BLaER1 (cell line): Measurements from ENCODE around the gene KBTBD13.
A peak's percentile ranks its signal among the peaks of the same experiment; 100 is the strongest.
"Not testable (repeated sequence)": the region's sequence is repeated elsewhere in the genome, so short reads cannot be mapped to it uniquely, and the experiment has no call there.

Experiments used
- H3K27ac ChIP-seq: shearing (Covaris generic); formaldehyde crosslinking; 2 replicates; pipeline ENCODE4 v1.8.1; 2022
- H3K27me3 ChIP-seq: shearing (Covaris generic); formaldehyde crosslinking; 2 replicates; pipeline ENCODE4 v1.8.1; 2022
- H3K36me3 ChIP-seq: shearing (Covaris generic); formaldehyde crosslinking; 2 replicates; pipeline ENCODE4 v1.8.1; 2022
- H3K4me1 ChIP-seq: shearing (Covaris generic); formaldehyde crosslinking; 2 replicates; pipeline ENCODE4 v1.8.1; 2022
- H3K4me2 ChIP-seq: shearing (Covaris generic); formaldehyde crosslinking; 2 replicates; pipeline ENCODE4 v1.8.1; 2022
- H3K4me3 ChIP-seq: shearing (Covaris generic); formaldehyde crosslinking; 2 replicates; pipeline ENCODE4 v1.8.1; 2022
- H3K9ac ChIP-seq: shearing (Covaris generic); formaldehyde crosslinking; 2 replicates; pipeline ENCODE4 v1.8.1; 2022
- H3K9me3 ChIP-seq: shearing (Covaris generic); formaldehyde crosslinking; 2 replicates; pipeline ENCODE4 v1.8.1; 2022
- H4K20me1 ChIP-seq: shearing (Covaris generic); formaldehyde crosslinking; 2 replicates; pipeline ENCODE4 v1.8.1; 2022
- Cebpa-rat ChIP-seq: shearing (Covaris generic); IDR thresholded peaks from 2 replicates; pipeline ENCODE4 v1.8.1; 2022

Gene KBTBD13

DNA sequence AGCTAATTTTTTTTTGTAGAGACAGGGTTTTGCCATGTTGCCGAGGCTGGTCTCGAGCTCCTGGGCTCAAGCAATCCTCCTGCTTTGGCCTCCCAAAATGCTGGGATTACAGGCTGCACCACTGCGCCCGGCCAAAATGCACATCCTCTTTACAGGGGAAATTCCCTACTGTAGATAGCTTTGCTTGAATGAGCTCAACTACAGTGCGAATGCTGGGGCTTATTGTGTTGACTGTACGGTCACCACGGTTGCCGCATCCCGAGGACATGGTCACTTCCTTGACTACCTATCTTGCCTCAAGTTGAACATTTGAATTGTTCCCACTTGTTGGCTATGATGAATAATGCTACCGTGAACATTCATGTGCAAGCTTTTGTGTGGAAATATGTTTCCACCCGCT is 41.8 kb upstream of the KBTBD13 start:
- H3K27me3 ChIP-seq = no peaks in the 10 kb centered on the region
- H3K4me1 ChIP-seq = peaks cover 19% of the 10 kb centered on the region
- no peaks in the 10 kb centered on the region for H4K20me1 ChIP-seq
- no peak overlapping the region for H3K4me2 ChIP-seq
- H3K27ac ChIP-seq = no peak overlapping the region
- no peaks in the 10 kb centered on the region for H3K9me3 ChIP-seq
- H3K4me3 ChIP-seq = no peak overlapping the region
- no peak for TF ChIP-seq Cebpa-rat
- H3K36me3 ChIP-seq = no peaks in the 10 kb centered on the region
- H3K9ac ChIP-seq = no peak overlapping the region

DNA sequence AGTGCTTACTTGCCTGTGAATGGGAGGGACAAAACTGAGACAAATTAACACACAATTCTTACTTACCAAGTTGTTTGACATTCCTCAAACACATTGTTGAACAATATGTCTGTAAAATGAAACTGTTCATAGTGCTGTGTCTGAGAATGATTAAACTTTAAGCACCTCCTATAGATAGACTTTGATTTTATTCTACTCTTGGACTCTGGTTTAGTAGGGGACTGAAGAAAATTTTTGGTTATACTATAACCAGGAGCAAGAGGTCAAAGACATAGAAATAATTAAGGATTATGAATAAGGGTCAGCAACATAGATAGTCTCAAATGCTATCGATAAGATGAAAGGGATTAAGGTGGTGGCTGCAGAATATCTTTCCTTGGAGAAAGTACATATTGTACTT is 39.2 kb upstream of the KBTBD13 start:
- TF ChIP-seq Cebpa-rat = no peak
- no peaks in the 10 kb centered on the region for H4K20me1 ChIP-seq

GRCh38 chr15:65038428-65038827 is 38.1 kb upstream of the KBTBD13 start:
- Histone ChIP-seq H3K9ac (no peak overlapping the region), H4K20me1 (no peaks in the 10 kb centered on the region), H3K9me3 (no peaks in the 10 kb centered on the region), H3K4me2 (no peak overlapping the region), H3K27ac (no peak overlapping the region), H3K36me3 (no peaks in the 10 kb centered on the region), H3K27me3 (no peaks in the 10 kb centered on the region), H3K4me3 (no peak overlapping the region), H3K4me1 (peaks cover 12% of the 10 kb centered on the region)
- TF ChIP-seq Cebpa-rat = no peak

More for the DNA sequence above, 39.2 kb upstream of the KBTBD13 start:
- H3K27me3 ChIP-seq = no peaks in the 10 kb centered on the region
- no peak overlapping the region for H3K4me3 ChIP-seq
- H3K9ac ChIP-seq = no peak overlapping the region
- peaks cover 20% of the 10 kb centered on the region for H3K4me1 ChIP-seq
- no peaks in the 10 kb centered on the region for H3K9me3 ChIP-seq
- no peaks in the 10 kb centered on the region for H3K36me3 ChIP-seq
- no peak overlapping the region for H3K27ac ChIP-seq
- no peak overlapping the region for H3K4me2 ChIP-seq

DNA sequence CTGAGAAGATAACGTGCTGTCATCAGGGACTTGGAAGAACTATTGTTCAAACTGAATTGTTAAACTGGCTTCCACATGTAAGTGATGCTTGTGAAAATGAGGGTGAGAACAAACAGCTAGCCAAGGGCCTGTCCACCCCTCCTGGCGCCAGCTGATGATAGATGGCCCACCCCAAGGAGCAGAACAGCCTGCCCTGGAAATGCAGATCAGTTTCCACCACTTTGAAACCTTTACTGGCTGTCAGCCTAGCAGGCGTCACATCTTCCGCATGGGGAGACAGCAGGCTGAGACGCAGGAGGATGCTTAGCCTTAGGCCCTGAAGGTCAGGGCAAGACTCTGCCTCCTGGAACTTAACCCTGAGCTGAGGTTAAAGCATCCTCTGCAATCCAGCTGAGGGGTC is 37.7 kb upstream of the KBTBD13 start:
- H4K20me1 ChIP-seq = no peaks in the 10 kb centered on the region

GRCh38 chr15:65040461-65040860 is 36.1 kb upstream of the KBTBD13 start:
- peaks cover 7% of the 10 kb centered on the region for H3K4me1 ChIP-seq

More for the DNA sequence above, 37.7 kb upstream of the KBTBD13 start:
- Histone ChIP-seq H3K27me3 (no peaks in the 10 kb centered on the region), H3K4me3 (no peak overlapping the region), H3K4me2 (no peak overlapping the region), H3K4me1 (peaks cover 8% of the 10 kb centered on the region), H3K27ac (no peak overlapping the region), H3K9ac (no peak overlapping the region), H3K36me3 (no peaks in the 10 kb centered on the region), H3K9me3 (no peaks in the 10 kb centered on the region)
- TF ChIP-seq Cebpa-rat = no peak

DNA sequence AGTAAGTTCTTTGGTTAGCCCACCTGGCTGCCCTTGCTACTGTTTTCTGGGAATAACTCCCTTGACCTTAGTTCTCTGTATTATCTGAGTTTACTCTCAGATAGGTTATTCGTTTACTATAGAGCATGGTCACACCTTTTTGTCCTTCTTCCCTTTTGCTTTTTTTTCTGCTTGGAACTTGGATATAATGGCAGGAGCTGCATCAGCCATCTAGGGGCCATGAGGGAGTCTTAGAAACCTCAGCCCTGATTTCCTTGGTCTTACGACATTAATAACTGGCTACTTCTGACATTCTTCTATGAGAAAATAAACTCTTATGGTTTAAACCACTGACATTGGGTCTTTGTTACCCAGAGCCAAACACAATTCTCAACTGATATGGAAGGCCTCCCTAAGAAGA is 34.8 kb upstream of the KBTBD13 start:
- H3K36me3 ChIP-seq = no peaks in the 10 kb centered on the region
- H3K4me2 ChIP-seq = 0 out of 2 replicates have a peak overlapping the region, but pooled peaks have one; percentile 15
- TF ChIP-seq Cebpa-rat = no peak
- H3K4me3 ChIP-seq = no peak overlapping the region
- H3K27me3 ChIP-seq = no peaks in the 10 kb centered on the region
- H4K20me1 ChIP-seq = no peaks in the 10 kb centered on the region
- H3K27ac ChIP-seq = no peak overlapping the region
- H3K9ac ChIP-seq = no peak overlapping the region
- H3K4me1 ChIP-seq = peaks cover 7% of the 10 kb centered on the region
- H3K9me3 ChIP-seq = no peaks in the 10 kb centered on the region

More at GRCh38 chr15:65040461-65040860, 36.1 kb upstream of the KBTBD13 start:
- Histone ChIP-seq H3K27me3 (no peaks in the 10 kb centered on the region), H3K4me2 (no peak overlapping the region), H3K27ac (no peak overlapping the region), H3K36me3 (no peaks in the 10 kb centered on the region), H4K20me1 (no peaks in the 10 kb centered on the region), H3K9ac (no peak overlapping the region), H3K9me3 (no peaks in the 10 kb centered on the region), H3K4me3 (no peak overlapping the region)
- no peak for TF ChIP-seq Cebpa-rat

- Histone ChIP-seq H3K9me3 (no peaks in the 10 kb centered on the region), H3K4me2 (no peak overlapping the region), H3K27ac (no peak overlapping the region), H3K4me1 (peaks cover 7% of the 10 kb centered on the region), H3K36me3 (no peaks in the 10 kb centered on the region), H3K27me3 (no peaks in the 10 kb centered on the region), H4K20me1 (no peaks in the 10 kb centered on the region), H3K9ac (no peak overlapping the region), H3K4me3 (no peak overlapping the region)
- no peak for TF ChIP-seq Cebpa-rat
Observed at GRCh38 chr15:65042776-65043327, 33.7 kb upstream of the KBTBD13 start.

DNA sequence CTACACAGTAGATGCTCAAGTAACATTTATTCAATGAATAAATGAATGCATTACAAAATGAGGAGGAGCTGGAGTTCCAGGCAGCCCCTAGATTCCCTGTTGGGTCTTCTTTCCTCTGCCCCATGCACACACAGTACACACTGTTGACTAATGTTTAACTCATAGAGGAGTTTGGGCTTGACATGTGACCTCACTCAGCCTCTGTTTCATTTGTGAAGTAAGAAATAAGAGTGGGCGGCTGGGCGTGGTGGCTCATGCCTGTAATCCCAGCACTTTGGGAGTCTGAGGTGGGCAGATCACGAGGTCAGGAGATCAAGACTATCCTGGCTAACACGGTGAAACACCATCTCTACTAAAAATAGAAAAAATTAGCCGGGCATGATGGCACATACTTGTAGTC is 32.3 kb upstream of the KBTBD13 start:
- not testable (repeated sequence) for H3K9me3 ChIP-seq, H3K27me3 ChIP-seq, H3K27ac ChIP-seq, H4K20me1 ChIP-seq, H3K4me2 ChIP-seq, H3K9ac ChIP-seq, H3K4me3 ChIP-seq, H3K36me3 ChIP-seq
- peaks cover 11% of the 10 kb centered on the region for H3K4me1 ChIP-seq

GRCh38 chr15:65044724-65045481 is 31.6 kb upstream of the KBTBD13 start, which contains the start of gene SLC51B:
TSS of gene SLC51B (plus strand) at chr15:65045387. CDS start at chr15:65050005, 4,618 bp downstream.
- no peak within 1 kb of the TSS for H3K4me2 ChIP-seq
- TF ChIP-seq Cebpa-rat = no peak
- H3K27me3 ChIP-seq = no peaks in the 10 kb centered on the region
- peaks cover 18% of the 10 kb centered on the region for H3K4me1 ChIP-seq
- no peaks in the 10 kb centered on the region for H4K20me1 ChIP-seq
- H3K9me3 ChIP-seq = no peaks in the 10 kb centered on the region
- H3K27ac ChIP-seq = no peak within 1 kb of the TSS
- H3K9ac ChIP-seq = no peak within 1 kb of the TSS
- no peak within 1 kb of the TSS for H3K4me3 ChIP-seq
- no peaks in the 10 kb centered on the region for H3K36me3 ChIP-seq

- no peak for TF ChIP-seq Cebpa-rat
- Histone ChIP-seq H3K27ac (no peak overlapping the region), H3K9me3 (no peaks in the 10 kb centered on the region), H3K4me1 (peaks cover 18% of the 10 kb centered on the region), H4K20me1 (no peaks in the 10 kb centered on the region), H3K4me2 (no peak overlapping the region), H3K36me3 (no peaks in the 10 kb centered on the region), H3K27me3 (no peaks in the 10 kb centered on the region), H3K4me3 (no peak overlapping the region), H3K9ac (no peak overlapping the region)
Observed at GRCh38 chr15:65048241-65048640, 28.3 kb upstream of the KBTBD13 start.
